22Rv1 (cell line): ENCODE measurements around the gene CACNB4.
"Not testable (repeated sequence)": the region's sequence is repeated elsewhere in the genome, so short reads cannot be mapped to it uniquely, and the experiment has no call there.

Source experiments
- H3K27ac ChIP-seq: fragments of 450-650 bp; 2 replicates; pipeline ENCODE4 v1.5.1; 2017
- CTCF ChIP-seq: fragments of 450-650 bp; IDR thresholded peaks from 2 replicates; pipeline ENCODE4 v1.5.1; 2017; ENCODE audit warnings: mild to moderate bottlenecking
- ZFX ChIP-seq: fragments of 450-650 bp; IDR thresholded peaks from 2 replicates; pipeline ENCODE4 v1.6.1; 2017; ENCODE audit warnings: antibody characterized with exemption, borderline replicate concordance

CACNB4 gene

GRCh38 chr2:151945186-151945585 lies 153.7 kb downstream of the CACNB4 start:
- no peak for TF ChIP-seq ZFX
- H3K27ac ChIP-seq = no peak overlapping the region

GRCh38 chr2:151943461-151943860 lies 155.4 kb downstream of the CACNB4 start:
- TF ChIP-seq CTCF (no peak), ZFX (no peak)
- no peak overlapping the region for H3K27ac ChIP-seq

- not testable (repeated sequence) for H3K27ac ChIP-seq
Observed at GRCh38 chr2:151942540-151943205, 156.2 kb downstream of the CACNB4 start.

GRCh38 chr2:151937966-151938365 lies 160.9 kb downstream of the CACNB4 start:
- TF ChIP-seq ZFX (no peak), CTCF (no peak)
- H3K27ac ChIP-seq = no peak overlapping the region

GRCh38 chr2:151936626-151937025 lies 162.2 kb downstream of the CACNB4 start:
- TF ChIP-seq CTCF (no peak), ZFX (no peak)
- no peak overlapping the region for H3K27ac ChIP-seq

GRCh38 chr2:151933266-151933804 lies 165.5 kb downstream of the CACNB4 start:
- H3K27ac ChIP-seq = no peak overlapping the region
- no peak for TF ChIP-seq CTCF
- TF ChIP-seq ZFX = no peak

GRCh38 chr2:151931756-151932155 lies 167.1 kb downstream of the CACNB4 start:
- no peak overlapping the region for H3K27ac ChIP-seq
- TF ChIP-seq CTCF (no peak), ZFX (no peak)

- H3K27ac ChIP-seq = no peak overlapping the region
- no peak for TF ChIP-seq ZFX
- TF ChIP-seq CTCF = no peak
Observed at GRCh38 chr2:151931030-151931611, 167.7 kb downstream of the CACNB4 start.
